ENCODE measurements around the gene FOXJ3.

- TF ChIP-seq CTCF (IDR thresholded peaks at IDR 0.05) (peak; percentile 89 to 99 (median 92)), POLR2AphosphoS5 (IDR thresholded peaks at IDR 0.05) (peak in 1 of 2 donors; percentile 14), POLR2A (IDR thresholded peaks at IDR 0.05; ENCODE audit: low read depth) (no peak), EP300 (IDR thresholded peaks at IDR 0.05) (no peak)
Observed at GRCh38 chr1:42173155-42173933, 161.7 kb downstream of the FOXJ3 start.

Measured in esophagus muscularis mucosa (tissue), 4 donors.